Cardiac fibroblast (primary cell): ENCODE data around the gene VN1R2.

Source experiments
- DNase-seq, 2 donors: peaks; one replicate each; pipeline versions ENCODE4 v3.0.0 to v3.0.0-alpha.2; 2010; ENCODE audit warnings: low read depth in 2 of 2
- H3K4me3 ChIP-seq, 2 donors: replicated peaks in 1 of 2; 1 replicate in 1 of 2; 2 replicates in 1 of 2; pipeline ENCODE4 v1.5.1; 2011; ENCODE audit warnings: low read depth in 2 of 2, low read length in 2 of 2, mild to moderate bottlenecking in 2 of 2, moderate library complexity in 1 of 2
- TF ChIP-seq, protein P1 (sequence below): IDR thresholded peaks from one replicate; pipeline ENCODE4 v1.5.1; 2011; ENCODE audit warnings: low read depth, mild to moderate bottlenecking, low read length, inconsistent platforms

VN1R2 gene

DNA sequence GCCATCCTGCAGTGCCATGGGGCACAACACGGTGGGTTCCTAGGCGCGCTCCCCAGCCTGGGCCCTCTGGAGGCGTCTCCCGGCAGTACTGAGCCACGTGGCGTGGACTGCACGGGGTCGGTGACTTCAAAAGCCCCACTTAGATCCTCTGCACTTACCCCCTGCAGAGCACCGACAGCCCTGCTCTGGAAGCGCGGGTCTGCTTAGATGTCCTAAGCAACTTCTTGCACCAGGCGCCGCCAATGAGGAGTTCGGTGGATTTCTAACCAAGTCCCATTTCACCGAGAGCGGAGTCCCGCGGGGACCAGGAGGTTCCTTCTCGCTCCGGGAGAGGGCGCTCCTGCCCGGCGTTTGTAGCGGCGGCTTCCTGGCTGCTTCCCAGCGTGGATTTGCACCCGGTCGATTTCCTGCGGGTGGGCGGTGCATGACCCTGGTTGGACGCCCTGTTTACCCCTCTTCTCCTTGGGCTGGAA is 50.3 kb downstream of the VN1R2 start:
- H3K4me3 ChIP-seq: no peak overlapping the region
- TF ChIP-seq, protein P1, sequence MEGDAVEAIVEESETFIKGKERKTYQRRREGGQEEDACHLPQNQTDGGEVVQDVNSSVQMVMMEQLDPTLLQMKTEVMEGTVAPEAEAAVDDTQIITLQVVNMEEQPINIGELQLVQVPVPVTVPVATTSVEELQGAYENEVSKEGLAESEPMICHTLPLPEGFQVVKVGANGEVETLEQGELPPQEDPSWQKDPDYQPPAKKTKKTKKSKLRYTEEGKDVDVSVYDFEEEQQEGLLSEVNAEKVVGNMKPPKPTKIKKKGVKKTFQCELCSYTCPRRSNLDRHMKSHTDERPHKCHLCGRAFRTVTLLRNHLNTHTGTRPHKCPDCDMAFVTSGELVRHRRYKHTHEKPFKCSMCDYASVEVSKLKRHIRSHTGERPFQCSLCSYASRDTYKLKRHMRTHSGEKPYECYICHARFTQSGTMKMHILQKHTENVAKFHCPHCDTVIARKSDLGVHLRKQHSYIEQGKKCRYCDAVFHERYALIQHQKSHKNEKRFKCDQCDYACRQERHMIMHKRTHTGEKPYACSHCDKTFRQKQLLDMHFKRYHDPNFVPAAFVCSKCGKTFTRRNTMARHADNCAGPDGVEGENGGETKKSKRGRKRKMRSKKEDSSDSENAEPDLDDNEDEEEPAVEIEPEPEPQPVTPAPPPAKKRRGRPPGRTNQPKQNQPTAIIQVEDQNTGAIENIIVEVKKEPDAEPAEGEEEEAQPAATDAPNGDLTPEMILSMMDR: peak; percentile 52
- DNase-seq: peak in 1 of 2 donors; percentile 38
